ENCODE data around the gene AGBL5. TPM values are rescaled to one million over a fixed set of nuclear protein-coding genes. Genes with fewer than 3 reads are reported as not detected.
A peak's percentile ranks its signal among the peaks of the same experiment; 100 is the strongest.

AGBL5 gene
- total and polyA plus RNA-seq, 2 of the 13 experiments (the other 11 are each of a cell fraction or from before 2014, with no cell fraction given) = 55.9 to 73.3 TPM

- TF ChIP-seq ZNF343 (CRISPR knock-in tag; IDR thresholded peaks at IDR 0.05) (no peak), ZBED4 (CRISPR knock-in tag; IDR thresholded peaks at IDR 0.05; ENCODE audit: borderline replicate concordance) (no peak), ZNF275 (CRISPR knock-in tag; IDR thresholded peaks at IDR 0.05; ENCODE audit: borderline replicate concordance) (no peak), HIVEP1 (CRISPR knock-in tag; IDR thresholded peaks at IDR 0.05) (no peak), RBAK (CRISPR knock-in tag; IDR thresholded peaks at IDR 0.05) (peak; percentile 50; the same call in 1 of the 2 replicates), RXRA (CRISPR knock-in tag; IDR thresholded peaks at IDR 0.05) (0 out of 2 replicates have a peak, but pooled peaks have one; percentile 13)
- TF ChIP-seq, protein P1, sequence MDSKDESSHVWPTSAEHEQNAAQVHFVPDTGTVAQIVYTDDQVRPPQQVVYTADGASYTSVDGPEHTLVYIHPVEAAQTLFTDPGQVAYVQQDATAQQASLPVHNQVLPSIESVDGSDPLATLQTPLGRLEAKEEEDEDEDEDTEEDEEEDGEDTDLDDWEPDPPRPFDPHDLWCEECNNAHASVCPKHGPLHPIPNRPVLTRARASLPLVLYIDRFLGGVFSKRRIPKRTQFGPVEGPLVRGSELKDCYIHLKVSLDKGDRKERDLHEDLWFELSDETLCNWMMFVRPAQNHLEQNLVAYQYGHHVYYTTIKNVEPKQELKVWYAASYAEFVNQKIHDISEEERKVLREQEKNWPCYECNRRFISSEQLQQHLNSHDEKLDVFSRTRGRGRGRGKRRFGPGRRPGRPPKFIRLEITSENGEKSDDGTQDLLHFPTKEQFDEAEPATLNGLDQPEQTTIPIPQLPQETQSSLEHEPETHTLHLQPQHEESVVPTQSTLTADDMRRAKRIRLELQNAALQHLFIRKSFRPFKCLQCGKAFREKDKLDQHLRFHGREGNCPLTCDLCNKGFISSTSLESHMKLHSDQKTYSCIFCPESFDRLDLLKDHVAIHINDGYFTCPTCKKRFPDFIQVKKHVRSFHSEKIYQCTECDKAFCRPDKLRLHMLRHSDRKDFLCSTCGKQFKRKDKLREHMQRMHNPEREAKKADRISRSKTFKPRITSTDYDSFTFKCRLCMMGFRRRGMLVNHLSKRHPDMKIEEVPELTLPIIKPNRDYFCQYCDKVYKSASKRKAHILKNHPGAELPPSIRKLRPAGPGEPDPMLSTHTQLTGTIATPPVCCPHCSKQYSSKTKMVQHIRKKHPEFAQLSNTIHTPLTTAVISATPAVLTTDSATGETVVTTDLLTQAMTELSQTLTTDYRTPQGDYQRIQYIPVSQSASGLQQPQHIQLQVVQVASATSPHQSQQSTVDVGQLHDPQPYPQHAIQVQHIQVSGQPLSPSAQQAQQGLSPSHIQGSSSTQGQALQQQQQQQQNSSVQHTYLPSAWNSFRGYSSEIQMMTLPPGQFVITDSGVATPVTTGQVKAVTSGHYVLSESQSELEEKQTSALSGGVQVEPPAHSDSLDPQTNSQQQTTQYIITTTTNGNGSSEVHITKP (CRISPR knock-in tag; IDR thresholded peaks at IDR 0.05; ENCODE audit: low read depth) = no peak
- TF ChIP-seq, protein P2, sequence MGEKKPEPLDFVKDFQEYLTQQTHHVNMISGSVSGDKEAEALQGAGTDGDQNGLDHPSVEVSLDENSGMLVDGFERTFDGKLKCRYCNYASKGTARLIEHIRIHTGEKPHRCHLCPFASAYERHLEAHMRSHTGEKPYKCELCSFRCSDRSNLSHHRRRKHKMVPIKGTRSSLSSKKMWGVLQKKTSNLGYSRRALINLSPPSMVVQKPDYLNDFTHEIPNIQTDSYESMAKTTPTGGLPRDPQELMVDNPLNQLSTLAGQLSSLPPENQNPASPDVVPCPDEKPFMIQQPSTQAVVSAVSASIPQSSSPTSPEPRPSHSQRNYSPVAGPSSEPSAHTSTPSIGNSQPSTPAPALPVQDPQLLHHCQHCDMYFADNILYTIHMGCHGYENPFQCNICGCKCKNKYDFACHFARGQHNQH (CRISPR knock-in tag; IDR thresholded peaks at IDR 0.05) = no peak
- TF ChIP-seq, protein P3, sequence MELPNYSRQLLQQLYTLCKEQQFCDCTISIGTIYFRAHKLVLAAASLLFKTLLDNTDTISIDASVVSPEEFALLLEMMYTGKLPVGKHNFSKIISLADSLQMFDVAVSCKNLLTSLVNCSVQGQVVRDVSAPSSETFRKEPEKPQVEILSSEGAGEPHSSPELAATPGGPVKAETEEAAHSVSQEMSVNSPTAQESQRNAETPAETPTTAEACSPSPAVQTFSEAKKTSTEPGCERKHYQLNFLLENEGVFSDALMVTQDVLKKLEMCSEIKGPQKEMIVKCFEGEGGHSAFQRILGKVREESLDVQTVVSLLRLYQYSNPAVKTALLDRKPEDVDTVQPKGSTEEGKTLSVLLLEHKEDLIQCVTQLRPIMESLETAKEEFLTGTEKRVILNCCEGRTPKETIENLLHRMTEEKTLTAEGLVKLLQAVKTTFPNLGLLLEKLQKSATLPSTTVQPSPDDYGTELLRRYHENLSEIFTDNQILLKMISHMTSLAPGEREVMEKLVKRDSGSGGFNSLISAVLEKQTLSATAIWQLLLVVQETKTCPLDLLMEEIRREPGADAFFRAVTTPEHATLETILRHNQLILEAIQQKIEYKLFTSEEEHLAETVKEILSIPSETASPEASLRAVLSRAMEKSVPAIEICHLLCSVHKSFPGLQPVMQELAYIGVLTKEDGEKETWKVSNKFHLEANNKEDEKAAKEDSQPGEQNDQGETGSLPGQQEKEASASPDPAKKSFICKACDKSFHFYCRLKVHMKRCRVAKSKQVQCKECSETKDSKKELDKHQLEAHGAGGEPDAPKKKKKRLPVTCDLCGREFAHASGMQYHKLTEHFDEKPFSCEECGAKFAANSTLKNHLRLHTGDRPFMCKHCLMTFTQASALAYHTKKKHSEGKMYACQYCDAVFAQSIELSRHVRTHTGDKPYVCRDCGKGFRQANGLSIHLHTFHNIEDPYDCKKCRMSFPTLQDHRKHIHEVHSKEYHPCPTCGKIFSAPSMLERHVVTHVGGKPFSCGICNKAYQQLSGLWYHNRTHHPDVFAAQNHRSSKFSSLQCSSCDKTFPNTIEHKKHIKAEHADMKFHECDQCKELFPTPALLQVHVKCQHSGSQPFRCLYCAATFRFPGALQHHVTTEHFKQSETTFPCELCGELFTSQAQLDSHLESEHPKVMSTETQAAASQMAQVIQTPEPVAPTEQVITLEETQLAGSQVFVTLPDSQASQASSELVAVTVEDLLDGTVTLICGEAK (IDR thresholded peaks at IDR 0.05) = no peak
- TF ChIP-seq, protein P3 (CRISPR knock-in tag; IDR thresholded peaks at IDR 0.05) = no peak
These were observed 34.2 kb downstream of the AGBL5 start (continued) for GRCh38 chr2:27085673-27086089.

All from HepG2 (cell line).